NCI-H1048 (cell line): Measurements from ENCODE around the gene DDHD1.

Experiments used
- DNase-seq: peaks from one replicate; lab custom pipeline; 2025; lab: John Stamatoyannopoulos, UW

The DDHD1 gene

DNA sequence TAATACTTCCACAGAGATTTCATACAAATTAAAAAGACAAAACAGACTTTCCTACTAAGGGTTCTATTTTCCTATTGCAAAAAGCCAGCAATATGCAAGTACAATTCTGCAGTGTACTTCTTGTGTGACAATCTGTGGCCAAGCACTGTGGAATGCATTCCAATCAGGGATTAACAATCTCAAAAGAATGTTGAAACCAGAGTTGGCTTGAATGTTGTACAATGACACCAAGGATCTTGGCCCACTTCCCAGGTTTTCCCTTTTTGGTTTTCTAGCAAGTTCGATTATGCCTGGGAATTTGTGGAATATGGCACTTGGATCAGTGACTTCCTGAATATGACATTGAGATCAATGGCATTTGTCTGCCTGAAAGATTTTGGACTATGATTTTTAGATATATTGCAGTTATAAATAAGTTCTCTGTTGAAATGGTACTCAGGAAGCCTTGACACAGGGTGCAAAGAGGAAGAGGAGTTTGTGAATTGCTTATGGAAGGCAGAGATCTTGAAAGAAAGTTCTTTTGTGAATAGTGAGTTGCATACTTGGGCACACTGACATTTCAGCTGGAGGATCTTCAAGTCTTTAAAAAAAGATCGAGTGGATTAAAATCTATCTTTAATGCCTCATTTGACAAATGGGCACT, 120.8 kb downstream of the DDHD1 start:
- DNase-seq: no peak

DNA sequence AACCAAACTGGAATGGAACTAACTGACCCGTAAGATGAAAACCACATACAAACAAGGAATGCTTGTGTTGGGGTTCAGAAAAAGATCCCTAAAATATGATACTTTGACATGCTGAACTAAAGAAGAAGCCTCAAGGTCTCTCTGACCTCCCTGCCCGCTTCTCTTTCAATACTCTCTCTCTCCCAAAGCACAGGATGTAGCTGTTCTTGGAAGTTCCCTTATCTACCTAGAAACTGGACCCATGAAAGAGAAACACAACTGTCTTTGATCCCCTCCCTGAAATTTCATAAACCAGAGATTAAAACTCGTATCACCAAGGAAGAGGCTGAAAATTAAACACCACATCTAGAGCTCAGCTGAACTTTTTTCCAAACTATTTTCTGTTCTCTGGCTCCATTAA, 125.6 kb downstream of the DDHD1 start:
- no peak for DNase-seq

DNA sequence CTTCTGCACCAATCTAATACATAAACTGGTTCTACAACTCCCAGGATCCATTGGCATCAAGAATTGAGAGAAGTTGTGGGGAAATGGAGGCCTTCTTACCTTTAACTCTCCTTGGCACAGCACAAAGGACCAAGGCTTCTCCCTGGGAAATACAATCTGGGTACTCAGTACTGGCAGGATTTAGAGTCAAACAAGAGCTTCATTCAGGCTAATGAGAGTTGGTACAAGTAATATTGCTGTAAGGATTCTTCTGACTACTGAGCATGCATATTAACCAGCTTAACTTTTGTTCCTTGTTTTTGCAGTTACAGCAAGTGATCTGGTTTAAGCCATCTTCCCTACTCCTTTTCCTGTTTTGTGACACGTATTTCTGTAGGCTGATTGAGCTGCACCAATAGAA, 126.1 kb downstream of the DDHD1 start:
- no peak for DNase-seq

DNA sequence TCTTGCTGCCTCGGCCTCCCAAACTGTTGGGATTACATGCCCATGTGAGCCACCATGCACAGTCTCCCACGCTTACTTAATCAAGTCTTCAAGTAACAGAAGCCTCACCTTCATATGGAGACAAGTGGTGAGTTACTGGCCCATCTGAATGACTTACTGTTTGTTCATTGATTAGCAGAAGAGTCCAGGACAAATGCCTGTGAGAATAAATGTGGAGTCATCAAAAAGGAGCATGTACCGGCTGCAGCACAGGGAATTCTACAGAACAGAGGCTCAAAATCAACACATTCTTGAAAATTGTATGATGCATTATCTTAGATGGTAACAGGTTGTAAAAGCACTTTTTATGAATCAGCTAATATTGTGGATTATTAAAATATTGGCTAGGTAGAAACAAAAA, 129.8 kb downstream of the DDHD1 start:
- DNase-seq: no peak

DNA sequence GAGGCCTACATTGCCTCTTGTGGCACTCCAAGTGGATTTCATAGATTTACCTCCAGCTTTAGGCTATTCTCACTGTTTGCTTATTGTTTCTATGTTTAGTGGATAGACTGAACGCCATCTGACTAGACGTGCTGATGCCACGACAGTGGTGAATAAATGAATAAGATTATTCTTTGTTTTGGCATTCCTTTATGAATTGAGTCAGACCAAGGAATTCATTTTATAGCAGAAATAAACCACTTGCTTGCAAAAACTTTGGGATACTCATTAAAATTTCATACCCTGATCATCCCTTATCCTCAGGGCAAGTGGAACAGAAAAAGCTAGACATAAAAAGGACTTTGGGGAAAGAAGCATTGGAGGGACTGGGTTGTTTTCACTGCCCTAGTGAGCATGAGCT, 130.5 kb downstream of the DDHD1 start:
- DNase-seq: no peak

DNA sequence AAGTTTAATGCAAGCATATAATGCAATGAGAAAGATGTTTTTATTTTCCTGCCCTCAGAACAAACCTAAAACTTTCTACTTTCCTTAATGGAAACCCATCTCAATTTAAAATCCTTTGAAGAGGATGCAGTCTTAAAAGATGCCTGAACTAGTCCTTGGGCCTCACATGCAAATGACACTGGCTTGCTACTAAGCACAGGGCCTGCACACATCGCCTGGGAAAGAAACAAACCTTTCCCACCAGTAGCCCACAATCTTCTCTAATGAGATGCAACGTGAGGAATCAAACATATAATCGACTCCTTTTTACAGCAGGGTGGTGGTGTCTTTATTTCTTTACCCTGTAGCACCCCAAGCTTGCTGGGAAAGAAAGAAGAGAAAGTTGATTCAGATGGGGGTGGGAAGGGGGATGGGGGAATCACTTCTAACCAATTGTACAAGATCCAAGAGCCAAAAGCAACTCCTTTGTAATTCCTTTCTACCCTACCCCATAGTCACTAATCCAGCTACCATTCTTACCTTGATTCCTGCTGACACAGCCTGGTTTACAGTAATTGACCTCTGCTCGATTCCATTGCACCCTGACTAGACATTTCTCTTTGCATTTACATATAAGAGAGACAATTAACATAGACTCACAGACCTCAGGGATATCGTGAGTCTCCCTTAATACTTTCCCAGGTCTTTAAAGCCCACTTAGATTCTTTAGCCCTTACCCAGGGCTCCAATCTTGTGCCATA, 132.8 kb downstream of the DDHD1 start:
- DNase-seq: no peak

DNA sequence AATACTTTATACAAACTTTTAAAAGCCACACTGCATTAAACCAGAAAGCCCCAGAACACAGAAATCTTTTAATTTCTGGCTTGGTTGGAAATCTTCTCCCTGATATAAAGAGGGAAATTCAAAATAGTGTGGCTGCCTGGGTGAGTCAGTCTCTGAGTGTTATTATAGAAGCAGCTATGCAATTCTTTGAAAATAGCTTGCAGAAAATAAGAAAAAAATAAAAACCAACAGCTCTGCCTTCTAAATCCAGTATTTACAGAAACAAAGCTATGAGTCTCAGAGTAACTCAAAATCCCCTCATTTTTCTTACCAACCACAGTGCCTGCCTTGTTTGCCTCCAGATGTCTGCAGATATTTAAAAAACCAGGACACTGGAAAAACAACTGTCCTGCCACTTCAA, 133.7 kb downstream of the DDHD1 start:
- DNase-seq: no peak

DNA sequence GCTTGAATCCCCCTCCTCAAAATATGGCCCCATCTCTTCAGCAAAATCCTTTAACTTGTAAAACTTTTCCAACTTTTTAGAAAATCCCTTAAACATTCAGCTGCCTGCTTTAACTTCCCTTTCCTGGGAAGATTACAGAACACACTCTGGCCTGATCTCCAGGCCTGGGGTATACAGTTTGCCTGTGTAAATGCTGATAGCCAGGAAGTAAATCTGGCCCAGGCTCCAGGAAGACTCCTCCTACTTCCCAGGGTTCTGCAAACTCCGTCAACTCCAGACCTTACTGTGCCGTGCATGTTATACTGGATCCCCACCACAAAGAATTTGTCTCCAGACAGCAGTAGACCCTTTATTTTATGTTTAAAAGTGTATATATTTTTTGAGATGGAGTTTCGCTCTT, 135.3 kb downstream of the DDHD1 start:
- DNase-seq: no peak

DNA sequence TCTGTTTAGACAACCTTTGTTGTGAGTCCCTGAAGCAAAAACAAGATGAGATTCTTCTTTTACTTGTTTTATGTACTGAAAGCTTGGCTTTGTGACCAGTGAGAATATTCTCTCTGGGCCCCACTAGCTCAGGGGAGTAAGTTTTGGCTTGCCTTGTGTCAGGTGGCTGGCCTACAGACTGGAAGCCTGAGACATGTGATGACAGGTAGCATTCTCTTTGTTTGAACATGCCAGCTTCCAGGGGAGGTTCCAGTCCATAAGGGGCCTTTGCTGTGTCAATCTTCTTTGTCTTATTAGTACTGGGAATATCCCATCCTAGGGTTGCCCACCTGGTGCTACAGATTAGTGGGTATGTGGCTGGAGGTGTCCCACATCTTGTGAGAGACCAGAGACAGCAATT, 136.2 kb downstream of the DDHD1 start:
- no peak for DNase-seq

DNA sequence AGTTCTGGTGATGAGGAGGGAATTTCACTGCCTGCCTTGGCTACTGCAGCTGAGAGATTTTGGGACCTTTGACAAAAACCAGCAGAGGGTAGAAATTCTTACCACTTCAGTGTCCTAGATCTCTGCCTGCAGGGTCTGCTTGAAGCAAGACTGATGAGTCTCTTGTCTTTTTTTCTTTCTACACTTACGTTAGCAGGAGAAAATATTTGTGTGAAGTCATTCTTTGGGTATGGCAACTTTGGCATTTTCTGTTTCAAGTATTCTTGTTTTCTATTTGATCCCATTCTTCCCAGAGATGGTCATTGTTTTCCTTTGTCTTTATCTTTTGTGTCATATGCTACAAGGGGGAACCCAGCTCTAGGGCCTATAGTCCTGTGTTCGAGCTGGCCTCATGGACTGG, 136.6 kb downstream of the DDHD1 start:
- no peak for DNase-seq

DNA sequence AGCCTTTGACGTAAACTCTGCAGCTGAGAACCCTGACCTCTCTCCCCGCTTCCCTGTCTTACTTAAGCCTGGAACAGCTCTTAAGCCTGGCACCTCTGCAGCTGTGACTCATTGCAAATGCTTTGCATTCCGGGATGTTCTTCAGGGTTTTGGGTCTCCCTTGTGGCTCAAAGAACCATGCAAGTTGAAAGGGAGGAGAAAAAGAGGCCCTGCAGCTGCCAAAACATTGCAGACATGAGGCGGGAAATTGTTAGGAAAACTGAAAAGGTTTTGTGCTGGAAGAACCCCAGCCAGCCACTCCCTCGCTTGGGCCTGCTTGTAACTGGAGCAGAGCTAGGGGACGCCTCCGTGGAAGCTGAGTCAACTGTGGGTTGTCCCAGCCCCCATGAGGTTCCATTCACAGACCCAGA, 142.1 kb downstream of the DDHD1 start:
- no peak for DNase-seq

DNA sequence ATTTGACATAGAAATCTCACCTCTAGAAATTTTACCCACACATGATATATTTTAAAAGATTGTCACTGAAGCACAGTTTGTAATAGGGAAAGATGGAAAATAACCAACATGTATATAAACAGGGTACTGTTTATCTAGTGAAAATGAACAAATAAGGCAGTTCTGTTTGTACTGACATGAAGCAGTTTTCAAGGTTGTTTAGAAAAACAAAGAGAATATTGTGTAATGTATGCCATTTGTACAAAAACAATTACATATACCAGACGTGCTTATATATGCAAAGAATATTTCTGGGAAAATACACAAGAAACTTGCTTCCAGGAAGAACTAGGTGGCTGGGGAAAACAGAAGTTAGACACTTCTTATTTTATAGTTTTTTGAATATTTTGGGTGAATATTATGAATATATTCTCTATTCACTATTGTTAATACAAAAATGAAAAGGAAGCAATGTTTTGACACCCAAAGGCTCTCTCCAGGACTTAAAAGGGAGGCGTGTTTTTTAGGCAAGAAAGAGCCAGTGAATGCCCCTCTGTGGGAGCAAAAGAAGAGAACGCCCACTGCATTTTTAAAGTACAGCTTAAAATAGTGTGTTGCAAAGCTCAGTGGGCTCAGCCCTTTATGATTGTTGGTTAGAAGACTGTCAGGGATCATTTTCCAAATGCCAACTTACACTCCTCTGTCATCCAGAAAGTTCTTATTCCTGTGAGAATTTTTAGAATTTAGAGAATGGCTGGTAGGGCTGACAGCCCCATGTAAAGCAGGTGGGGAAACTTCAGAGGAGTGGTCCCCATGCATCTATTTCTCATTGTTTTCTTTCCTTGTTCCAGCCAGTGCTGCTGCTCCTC, 142.7 kb downstream of the DDHD1 start:
- DNase-seq: no peak

DNA sequence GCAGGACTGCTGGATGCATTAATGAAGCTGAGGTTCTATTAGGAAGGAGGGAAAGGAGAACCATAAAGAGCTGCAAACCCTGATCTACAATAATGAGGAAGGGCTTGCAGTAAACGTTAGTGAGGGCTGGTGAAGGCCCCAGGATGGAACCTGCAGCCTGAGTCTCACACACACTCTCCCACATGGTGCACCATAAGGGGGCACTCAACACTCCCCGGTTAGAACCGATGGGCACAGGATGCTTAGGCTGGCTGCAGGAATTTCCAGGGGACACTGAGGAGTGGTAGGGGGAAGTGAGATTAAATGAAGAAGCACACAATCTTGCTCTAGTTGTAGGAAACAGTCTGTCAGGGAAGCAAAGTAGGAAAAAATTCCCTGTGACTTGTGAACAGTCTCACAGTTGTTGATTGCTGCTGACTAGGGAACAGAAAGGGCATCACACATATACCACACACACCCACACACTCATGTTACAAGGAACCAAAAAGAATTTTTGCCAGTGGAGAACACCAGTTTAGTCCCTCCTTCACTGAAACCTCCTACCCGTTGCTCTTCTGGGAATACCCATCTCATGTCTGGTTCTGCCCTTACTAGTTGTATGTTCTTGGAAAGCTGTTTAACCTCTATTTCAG, 146.1 kb downstream of the DDHD1 start:
- no peak for DNase-seq

DNA sequence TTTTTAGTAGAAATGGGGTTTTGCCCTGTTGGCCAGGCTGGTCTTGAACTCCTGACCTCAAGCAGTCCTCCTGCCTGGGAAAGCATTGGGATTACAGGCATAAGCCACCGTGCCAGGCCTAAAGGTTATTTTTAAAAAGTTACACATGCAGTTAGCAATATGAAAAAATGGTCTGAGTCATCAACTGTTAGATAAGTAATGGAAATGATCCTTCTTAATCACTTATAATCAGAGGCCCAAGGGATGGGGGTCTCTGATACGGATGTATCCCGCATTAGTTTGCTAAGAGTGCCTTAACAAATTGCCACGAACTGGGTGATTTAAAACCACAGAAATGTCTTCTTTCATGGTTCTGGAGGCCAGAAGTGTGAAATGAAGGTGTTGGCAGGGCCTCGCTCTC, 148.1 kb downstream of the DDHD1 start:
- no peak for DNase-seq

DNA sequence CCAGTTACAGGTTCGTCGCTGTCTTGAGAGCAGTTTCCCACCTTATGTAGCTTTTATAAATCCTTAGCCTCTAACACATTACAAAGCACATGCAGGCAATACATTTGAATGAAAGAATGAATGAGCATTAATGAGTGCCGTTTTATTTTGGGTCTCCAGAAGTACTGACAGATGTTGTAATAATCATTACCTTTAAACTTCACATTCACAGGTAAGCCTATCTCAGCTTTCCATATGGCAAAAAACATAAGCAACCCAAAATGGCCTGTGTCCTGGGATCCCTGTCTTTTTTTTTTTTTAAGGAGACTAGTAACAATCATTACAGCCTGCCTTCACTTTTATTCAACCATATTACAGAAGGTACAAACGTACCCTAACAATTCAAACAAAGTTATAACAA, 149.3 kb downstream of the DDHD1 start:
- no peak for DNase-seq

DNA sequence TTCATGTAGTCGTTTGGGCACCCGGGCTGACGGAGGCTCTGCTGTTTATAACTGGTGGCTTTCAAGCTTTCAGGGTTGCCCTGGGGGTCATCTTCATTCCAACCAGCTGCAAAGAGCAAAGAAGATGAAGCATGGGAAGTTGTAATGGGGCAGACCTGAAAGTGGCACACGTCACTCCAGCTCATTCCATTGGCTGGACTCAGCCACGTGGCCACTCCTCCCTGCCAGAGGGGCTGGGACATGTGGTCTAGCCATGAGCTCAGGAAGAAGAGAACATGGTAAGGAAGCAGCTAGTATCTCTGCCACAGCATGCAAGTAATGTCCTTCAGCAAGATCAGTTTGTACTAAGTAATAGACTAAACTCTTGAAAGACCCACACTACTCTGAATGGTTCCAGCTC, 150.5 kb downstream of the DDHD1 start:
- no peak for DNase-seq

DNA sequence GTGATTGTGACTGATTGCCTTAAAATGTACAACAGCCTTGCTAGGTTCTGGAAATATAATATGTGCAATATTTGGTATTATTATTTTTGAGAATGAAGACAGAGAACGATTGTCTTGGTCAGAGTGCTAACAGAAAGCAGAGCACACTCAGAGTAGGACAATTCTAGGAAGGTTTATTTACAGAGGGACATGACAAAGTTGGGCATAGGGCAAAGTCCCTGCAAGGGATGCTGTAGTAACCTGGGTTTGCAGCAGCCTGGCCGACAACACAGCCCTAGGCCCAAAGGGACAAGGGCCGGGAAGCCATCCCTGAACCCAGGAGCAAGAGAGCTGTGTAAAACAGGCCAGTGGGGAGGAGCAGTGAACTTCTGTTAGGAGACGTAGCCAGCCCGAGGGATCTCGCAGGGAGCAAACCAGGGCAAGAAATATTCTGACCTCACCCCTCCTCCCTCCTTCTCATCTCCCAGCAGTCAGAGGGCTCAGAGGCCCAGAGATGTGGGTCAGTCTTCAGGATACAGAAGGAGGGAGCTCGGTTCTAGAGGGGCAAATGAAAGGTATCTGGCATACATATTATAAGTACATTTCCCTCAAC, 151.2 kb downstream of the DDHD1 start:
- DNase-seq: no peak

DNA sequence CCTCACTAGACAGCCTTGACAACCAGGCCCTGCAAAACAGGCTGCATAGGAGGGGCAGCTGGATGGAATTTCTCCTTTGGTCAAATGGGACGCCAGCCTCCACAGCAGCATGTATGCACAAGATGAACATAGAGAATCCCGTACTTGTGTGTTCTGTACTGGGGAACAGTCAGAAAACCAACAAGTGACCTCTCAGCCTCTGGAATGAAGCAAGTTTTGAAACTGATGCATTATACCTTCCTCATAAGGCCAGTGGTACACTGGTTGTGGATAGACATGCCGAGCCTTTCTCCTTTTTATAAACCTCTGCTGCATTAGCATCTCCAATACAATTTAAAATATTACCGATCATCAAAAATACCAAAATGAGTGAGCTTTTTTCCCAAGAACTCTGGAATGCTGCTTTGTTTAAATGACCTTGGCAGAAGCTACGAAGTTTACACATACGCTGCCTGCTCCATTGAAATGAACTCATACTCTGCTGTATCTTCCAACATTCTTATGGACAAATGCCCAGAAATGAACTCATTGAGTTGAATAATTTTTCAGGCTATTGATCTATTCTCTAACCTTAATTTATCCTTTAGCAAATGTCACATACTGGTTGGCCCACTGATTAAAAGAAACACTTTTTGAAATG, 154.6 kb downstream of the DDHD1 start:
- no peak for DNase-seq

DNA sequence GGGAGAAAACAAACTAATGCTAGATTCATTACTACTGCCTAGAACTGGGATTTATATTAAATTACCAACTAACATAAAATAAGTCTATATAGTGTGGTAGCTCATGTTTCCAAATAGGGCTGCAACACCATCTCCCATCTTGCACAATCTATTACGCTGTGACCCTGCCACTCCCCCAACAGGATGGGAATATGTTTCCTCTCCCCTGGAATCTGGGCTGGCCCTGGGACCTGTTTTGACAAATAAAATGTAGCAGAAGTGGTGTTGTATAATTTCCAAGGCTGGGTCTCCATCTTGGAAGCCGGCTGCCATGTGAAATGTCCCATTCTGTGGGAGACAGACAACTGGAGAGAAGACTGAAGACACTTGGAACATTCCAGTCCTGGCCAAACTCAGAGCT, 156.6 kb downstream of the DDHD1 start:
- DNase-seq: no peak

DNA sequence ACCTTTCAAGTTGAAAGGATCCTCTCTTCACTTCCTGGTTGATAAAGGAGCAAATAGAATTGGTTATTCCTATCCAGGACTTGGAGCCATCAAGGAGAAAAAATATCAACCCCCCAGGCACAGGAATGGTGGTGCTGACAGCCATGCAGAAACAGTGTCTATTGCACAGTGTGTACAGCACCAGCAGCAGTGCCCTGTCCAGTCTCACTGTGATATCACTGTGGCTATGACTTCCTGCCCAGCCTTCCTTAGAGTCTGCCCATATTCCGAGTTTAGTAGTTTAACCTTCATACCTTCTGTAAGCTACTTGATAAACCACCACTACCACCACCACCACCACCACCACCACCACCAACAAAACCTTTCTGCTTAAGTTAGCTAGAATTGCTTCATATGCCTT, 157.1 kb downstream of the DDHD1 start:
- no peak for DNase-seq

DNA sequence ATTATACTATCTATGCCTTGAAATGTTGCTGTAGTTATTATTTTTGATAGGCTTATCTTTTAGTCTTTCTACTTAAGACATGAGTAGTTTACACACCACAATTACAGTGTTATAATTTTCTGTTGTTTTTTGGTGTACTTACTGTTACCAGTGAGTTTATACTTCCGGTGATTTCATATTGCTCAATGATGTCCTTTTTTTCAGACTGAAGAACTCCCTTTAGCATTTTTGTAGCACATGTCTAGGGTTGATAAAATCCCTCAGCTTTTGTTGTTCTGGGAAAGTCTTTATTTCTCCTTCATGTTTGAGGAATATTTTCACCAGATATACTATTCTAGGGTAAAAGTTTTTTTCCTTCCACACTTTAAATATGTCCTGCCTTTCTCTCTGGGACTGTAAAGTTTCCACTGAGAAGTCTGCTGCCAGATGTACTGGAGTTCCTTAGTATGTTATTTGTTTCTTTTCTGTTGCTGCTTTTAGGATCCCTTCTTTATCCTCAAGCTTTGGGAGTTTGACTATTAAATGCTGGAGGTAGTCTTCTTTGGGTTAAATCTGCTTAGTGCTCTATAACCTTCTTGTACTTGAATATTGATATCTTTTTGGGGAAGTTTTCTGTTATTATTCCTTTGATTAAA, 160.8 kb downstream of the DDHD1 start:
- DNase-seq: no peak
